ENCODE data around the gene ABR.

GRCh38 chr17:1134634-1135324 lies 45.0 kb downstream of the ABR start:
- no peak for TF ChIP-seq CTCF (conservative IDR thresholded peaks at IDR 0.05; ENCODE audit: low read length)
- TF ChIP-seq EZH2phosphoT487 (IDR thresholded peaks at IDR 0.05; ENCODE audit: borderline replicate concordance): no peak

All from Loucy (cell line).